ENCODE results near the gene ALDH2.
"Not testable (repeated sequence)": the region's sequence is repeated elsewhere in the genome, so short reads cannot be mapped to it uniquely, and the experiment has no call there.

Gene ALDH2

GRCh38 chr12:111761099-111761498, 5.6 kb upstream of the ALDH2 start:
- peak overlapping the region; percentile 30 for H3K4me3 ChIP-seq (ENCODE audit: low read length)
- H3K79me2 ChIP-seq (ENCODE audit: control insufficient read depth, low read length) = no peaks in the 10 kb centered on the region
- no peaks in the 10 kb centered on the region for H4K20me1 ChIP-seq (ENCODE audit: control insufficient read depth, insufficient read depth, low read depth, low read length)
- H3K4me1 ChIP-seq (ENCODE audit: control insufficient read depth, low read length) = peaks cover 96% of the 10 kb centered on the region
- H3K36me3 ChIP-seq (ENCODE audit: control insufficient read depth, low read length) = peaks cover 11% of the 10 kb centered on the region
- H3K9me2 ChIP-seq (replicated peaks; ENCODE audit: control insufficient read depth, low read length) = no peaks in the 10 kb centered on the region
- H3K9me3 ChIP-seq (ENCODE audit: control insufficient read depth, insufficient read depth, low read length) = peaks cover 4% of the 10 kb centered on the region; the same call in 1 of the 2 replicates
- TF ChIP-seq EZH2phosphoT487 (IDR thresholded peaks at IDR 0.05; ENCODE audit: borderline replicate concordance, low read length) (no peak), CTCF (IDR thresholded peaks at IDR 0.05; ENCODE audit: low read depth, low read length, poor library complexity, severe bottlenecking) (no peak)
- H3F3A ChIP-seq (ENCODE audit: control insufficient read depth, insufficient read depth) = peaks cover 19% of the 10 kb centered on the region
- peak overlapping the region; percentile 67 for H3K27ac ChIP-seq (ENCODE audit: low read depth, low read length)
- peak overlapping the region; percentile 64 for H3K4me2 ChIP-seq (ENCODE audit: low read length)
- H3K27me3 ChIP-seq (ENCODE audit: control insufficient read depth, low read length) = no peaks in the 10 kb centered on the region

- H3K4me2 ChIP-seq (ENCODE audit: low read length) = peak overlapping the region; percentile 64
- TF ChIP-seq EZH2phosphoT487 (IDR thresholded peaks at IDR 0.05; ENCODE audit: borderline replicate concordance, low read length) (no peak), CTCF (IDR thresholded peaks at IDR 0.05; ENCODE audit: low read depth, low read length, poor library complexity, severe bottlenecking) (no peak)
- peaks cover 97% of the 10 kb centered on the region for H3K4me1 ChIP-seq (ENCODE audit: control insufficient read depth, low read length)
These were observed 5.0 kb upstream of the ALDH2 start for GRCh38 chr12:111761706-111762105.

GRCh38 chr12:111763552-111763951, 3.2 kb upstream of the ALDH2 start:
- H3K9me3 ChIP-seq (ENCODE audit: control insufficient read depth, insufficient read depth, low read length); H4K20me1 ChIP-seq (ENCODE audit: control insufficient read depth, insufficient read depth, low read depth, low read length); H3K36me3 ChIP-seq (ENCODE audit: control insufficient read depth, low read length); H3K9me2 ChIP-seq (replicated peaks; ENCODE audit: control insufficient read depth, low read length); H3K27me3 ChIP-seq (ENCODE audit: control insufficient read depth, low read length): not testable (repeated sequence)
- H3K4me2 ChIP-seq (ENCODE audit: low read length) = peak overlapping the region; percentile 78
- H3K27ac ChIP-seq (ENCODE audit: low read depth, low read length) = peak overlapping the region; percentile 59
- H3K4me1 ChIP-seq (ENCODE audit: control insufficient read depth, low read length) = peaks cover 95% of the 10 kb centered on the region
- H3K79me2 ChIP-seq (ENCODE audit: control insufficient read depth, low read length) = peaks cover 16% of the 10 kb centered on the region
- peaks cover 19% of the 10 kb centered on the region for H3F3A ChIP-seq (ENCODE audit: control insufficient read depth, insufficient read depth)
- peak overlapping the region; percentile 50 for H3K4me3 ChIP-seq (ENCODE audit: low read length)

More at GRCh38 chr12:111761706-111762105, 5.0 kb upstream of the ALDH2 start:
- H3K27me3 ChIP-seq (ENCODE audit: control insufficient read depth, low read length) = no peaks in the 10 kb centered on the region
- H3F3A ChIP-seq (ENCODE audit: control insufficient read depth, insufficient read depth) = peaks cover 19% of the 10 kb centered on the region
- H3K4me3 ChIP-seq (ENCODE audit: low read length) = peak overlapping the region; percentile 30
- H3K9me3 ChIP-seq (ENCODE audit: control insufficient read depth, insufficient read depth, low read length) = peaks cover 4% of the 10 kb centered on the region; the same call in 1 of the 2 replicates
- peaks cover 9% of the 10 kb centered on the region for H3K36me3 ChIP-seq (ENCODE audit: control insufficient read depth, low read length)
- H3K27ac ChIP-seq (ENCODE audit: low read depth, low read length) = peak overlapping the region; percentile 67
- H4K20me1 ChIP-seq (ENCODE audit: control insufficient read depth, insufficient read depth, low read depth, low read length) = no peaks in the 10 kb centered on the region
- no peaks in the 10 kb centered on the region for H3K79me2 ChIP-seq (ENCODE audit: control insufficient read depth, low read length)
- H3K9me2 ChIP-seq (replicated peaks; ENCODE audit: control insufficient read depth, low read length) = no peaks in the 10 kb centered on the region

- H3K4me1 ChIP-seq (ENCODE audit: control insufficient read depth, low read length) = peaks cover 93% of the 10 kb centered on the region
- H4K20me1 ChIP-seq (ENCODE audit: control insufficient read depth, insufficient read depth, low read depth, low read length) = no peaks in the 10 kb centered on the region
- no peaks in the 10 kb centered on the region for H3K27me3 ChIP-seq (ENCODE audit: control insufficient read depth, low read length)
- peak overlapping the region; percentile 78 for H3K4me2 ChIP-seq (ENCODE audit: low read length)
- peaks cover 21% of the 10 kb centered on the region for H3K79me2 ChIP-seq (ENCODE audit: control insufficient read depth, low read length)
- TF ChIP-seq EZH2phosphoT487 (IDR thresholded peaks at IDR 0.05; ENCODE audit: borderline replicate concordance, low read length) (no peak), CTCF (IDR thresholded peaks at IDR 0.05; ENCODE audit: low read depth, low read length, poor library complexity, severe bottlenecking) (no peak)
- H3F3A ChIP-seq (ENCODE audit: control insufficient read depth, insufficient read depth) = peaks cover 19% of the 10 kb centered on the region
- H3K9me3 ChIP-seq (ENCODE audit: control insufficient read depth, insufficient read depth, low read length) = peaks cover 4% of the 10 kb centered on the region; the same call in 1 of the 2 replicates
- H3K9me2 ChIP-seq (replicated peaks; ENCODE audit: control insufficient read depth, low read length) = no peaks in the 10 kb centered on the region
- peak overlapping the region; percentile 59 for H3K27ac ChIP-seq (ENCODE audit: low read depth, low read length)
- H3K36me3 ChIP-seq (ENCODE audit: control insufficient read depth, low read length) = peaks cover 3% of the 10 kb centered on the region; the same call in 1 of the 2 replicates
- peak overlapping the region; percentile 50 for H3K4me3 ChIP-seq (ENCODE audit: low read length)
These were observed 2.5 kb upstream of the ALDH2 start for GRCh38 chr12:111764120-111764821.

Data from DOHH2 (cell line).